ENCODE results near the gene C16orf92. TPM values are rescaled to one million over a fixed set of nuclear protein-coding genes. Genes with fewer than 3 reads are reported as not detected.

The C16orf92 gene
- not detected in 5 replicates for total RNA-seq (2022; extraction: Qiagen RNA extraction; ENCODE audit: low read depth)

GRCh38 chr16:30022887-30023286 lies at the start of gene C16orf92:
TSS of gene C16orf92 (plus strand) at chr16:30023198. CDS start at chr16:30023341, 143 bp downstream.

GRCh38 chr16:29973384-29974246 lies 49.4 kb upstream of the C16orf92 start, which contains the start of gene TAOK2:
TSS of gene TAOK2 (plus strand) at chr16:29973868. CDS start at chr16:29977773, 3,905 bp downstream.

GRCh38 chr16:29995324-29995910 lies 27.6 kb upstream of the C16orf92 start, which contains the start of gene HIRIP3:
TSS of gene HIRIP3 (minus strand) at chr16:29995617. CDS start at chr16:29995605, 12 bp downstream.

GRCh38 chr16:29995911-29996765 lies 26.9 kb upstream of the C16orf92 start, which contains the start of gene INO80E:
TSS of gene INO80E (plus strand) at chr16:29996241. CDS start at chr16:29996311, 70 bp downstream.

GRCh38 chr16:30010844-30011713 lies 11.9 kb upstream of the C16orf92 start, which contains the start of gene DOC2A:
TSS of gene DOC2A (minus strand) at chr16:30011027. CDS start at chr16:30010222, 805 bp downstream.

GRCh38 chr16:30030841-30031413 lies 7.9 kb downstream of the C16orf92 start, which contains the start of gene TLCD3B:
TSS of gene TLCD3B (minus strand) at chr16:30031271. CDS start at chr16:30030527, 744 bp downstream.

GRCh38 chr16:30065102-30065942 lies 42.3 kb downstream of the C16orf92 start, which contains the start of gene ALDOA:
TSS of gene ALDOA (plus strand) at chr16:30065760. CDS start at chr16:30066898, 1,138 bp downstream.

Other genes with a start within 250 kb of the C16orf92 start
- gene ZG16, start 244.9 kb upstream of the C16orf92 start, total RNA-seq (2022; extraction: Qiagen RNA extraction; ENCODE audit: low read depth) = not detected in 5 replicates
- 81.9 to 103 TPM (median 93.7 TPM) in 5 replicates for gene KIF22, start 232.4 kb upstream of the C16orf92 start, total RNA-seq (2022; extraction: Qiagen RNA extraction; ENCODE audit: low read depth)
- gene MAZ, start 216.7 kb upstream of the C16orf92 start, total RNA-seq (2022; extraction: Qiagen RNA extraction; ENCODE audit: low read depth) = 155 to 199 TPM (median 183 TPM) in 5 replicates
- 0.26 to 0.54 TPM (median 0.46 TPM) in 5 replicates for gene PRRT2, start 211.0 kb upstream of the C16orf92 start, total RNA-seq (2022; extraction: Qiagen RNA extraction; ENCODE audit: low read depth)
- 41.2 to 51.3 TPM (median 48.8 TPM) in 5 replicates for gene PAGR1, start 207.0 kb upstream of the C16orf92 start, total RNA-seq (2022; extraction: Qiagen RNA extraction; ENCODE audit: low read depth)
- gene MVP, start 202.7 kb upstream of the C16orf92 start, total RNA-seq (2022; extraction: Qiagen RNA extraction; ENCODE audit: low read depth) = 110 to 134 TPM (median 125 TPM) in 5 replicates
- gene CDIPT, start 160.0 kb upstream of the C16orf92 start, total RNA-seq (2022; extraction: Qiagen RNA extraction; ENCODE audit: low read depth) = 63.2 to 108 TPM (median 103 TPM) in 5 replicates
- gene SEZ6L2, start 123.6 kb upstream of the C16orf92 start, total RNA-seq (2022; extraction: Qiagen RNA extraction; ENCODE audit: low read depth) = 16.5 to 25.6 TPM (median 21.2 TPM) in 5 replicates
- 20.9 to 30.7 TPM (median 28.3 TPM) in 5 replicates for gene ASPHD1, start 122.7 kb upstream of the C16orf92 start, total RNA-seq (2022; extraction: Qiagen RNA extraction; ENCODE audit: low read depth)
- 15.9 to 22.5 TPM (median 18.2 TPM) in 5 replicates for gene KCTD13, start 97.0 kb upstream of the C16orf92 start, total RNA-seq (2022; extraction: Qiagen RNA extraction; ENCODE audit: low read depth)
- 79.8 to 104 TPM (median 96.6 TPM) in 5 replicates for gene TMEM219, start 61.1 kb upstream of the C16orf92 start, total RNA-seq (2022; extraction: Qiagen RNA extraction; ENCODE audit: low read depth)
- gene TAOK2, start 49.3 kb upstream of the C16orf92 start, total RNA-seq (2022; extraction: Qiagen RNA extraction; ENCODE audit: low read depth) = 27.9 to 37.1 TPM (median 33.4 TPM) in 5 replicates
- 13.3 to 18.0 TPM (median 15.7 TPM) in 5 replicates for gene HIRIP3, start 27.6 kb upstream of the C16orf92 start, total RNA-seq (2022; extraction: Qiagen RNA extraction; ENCODE audit: low read depth)
- gene INO80E, start 27.0 kb upstream of the C16orf92 start, total RNA-seq (2022; extraction: Qiagen RNA extraction; ENCODE audit: low read depth) = 103 to 113 TPM (median 109 TPM) in 5 replicates
- 1.8 to 2.8 TPM (median 2.5 TPM) in 5 replicates for gene DOC2A, start 12.2 kb upstream of the C16orf92 start, total RNA-seq (2022; extraction: Qiagen RNA extraction; ENCODE audit: low read depth)
- 0.23 to 0.58 TPM (median 0.30 TPM) in 5 replicates for gene TLCD3B, start 8.1 kb downstream of the C16orf92 start, total RNA-seq (2022; extraction: Qiagen RNA extraction; ENCODE audit: low read depth)
- gene ALDOA, start 42.6 kb downstream of the C16orf92 start, total RNA-seq (2022; extraction: Qiagen RNA extraction; ENCODE audit: low read depth) = 1,596 to 1,951 TPM (median 1,926 TPM) in 5 replicates
- 123 to 151 TPM (median 142 TPM) in 5 replicates for gene PPP4C, start 52.8 kb downstream of the C16orf92 start, total RNA-seq (2022; extraction: Qiagen RNA extraction; ENCODE audit: low read depth)
- 0.25 to 0.53 TPM (median 0.32 TPM) in 4 of 5 replicates, not detected in the other for gene TBX6, start 68.7 kb downstream of the C16orf92 start, total RNA-seq (2022; extraction: Qiagen RNA extraction; ENCODE audit: low read depth)
- gene YPEL3, start 73.0 kb downstream of the C16orf92 start, total RNA-seq (2022; extraction: Qiagen RNA extraction; ENCODE audit: low read depth) = 5.4 to 13.2 TPM (median 10.2 TPM) in 5 replicates
- 1.2 to 2.2 TPM (median 2.0 TPM) in 5 replicates for gene GDPD3, start 90.3 kb downstream of the C16orf92 start, total RNA-seq (2022; extraction: Qiagen RNA extraction; ENCODE audit: low read depth)
- gene MAPK3, start 100.0 kb downstream of the C16orf92 start, total RNA-seq (2022; extraction: Qiagen RNA extraction; ENCODE audit: low read depth) = 31.6 to 37.3 TPM (median 34.5 TPM) in 5 replicates
- 2.6 to 6.0 TPM (median 3.1 TPM) in 5 replicates for gene CORO1A, start 160.4 kb downstream of the C16orf92 start, total RNA-seq (2022; extraction: Qiagen RNA extraction; ENCODE audit: low read depth)
- 149 to 252 TPM (median 217 TPM) in 5 replicates for gene BOLA2B, start 170.5 kb downstream of the C16orf92 start, total RNA-seq (2022; extraction: Qiagen RNA extraction; ENCODE audit: low read depth)
- gene SLX1A, start 170.7 kb downstream of the C16orf92 start, total RNA-seq (2022; extraction: Qiagen RNA extraction; ENCODE audit: low read depth) = 7.2 to 24.4 TPM (median 12.9 TPM) in 5 replicates
- gene SULT1A3, start 176.1 kb downstream of the C16orf92 start, total RNA-seq (2022; extraction: Qiagen RNA extraction; ENCODE audit: low read depth) = 4.2 to 10.3 TPM (median 8.6 TPM) in 5 replicates
- 2.2 to 2.9 TPM (median 2.5 TPM) in 5 replicates for gene NPIPB13, start 225.3 kb downstream of the C16orf92 start, total RNA-seq (2022; extraction: Qiagen RNA extraction; ENCODE audit: low read depth)